Small intestine (tissue), 7 donors: ENCODE results near the gene P4HA2. TPM values are rescaled to one million over a fixed set of nuclear protein-coding genes. Genes with fewer than 3 reads are reported as not detected.

Experiments used
- DNase-seq, 2 donors: peaks; one replicate each; pipeline versions ENCODE4 v3.0.0 to v3.0.0-alpha.2; 2013
- FAIRE-seq: peaks from 2 replicates; lab custom pipeline; 2012; peaks lifted over from hg19 to GRCh38; lab: Jason Lieb, UNC
- H3K27ac ChIP-seq, 3 donors: one replicate each; pipeline ENCODE4 v1.5.1; 2013; ENCODE audit warnings: low read length in 2 of 3, mild to moderate bottlenecking in 2 of 3, control low read depth in 1 of 3, inconsistent platforms in 1 of 3, low read depth in 1 of 3, moderate library complexity in 1 of 3
- H3K27me3 ChIP-seq, 3 donors: one replicate each; pipeline ENCODE4 v1.6.1; 2013; ENCODE audit warnings: low read length in 3 of 3, inconsistent platforms in 1 of 3; ENCODE audit not compliant: control insufficient read depth in 3 of 3, insufficient read depth in 3 of 3
- H3K36me3 ChIP-seq, 3 donors: one replicate each; pipeline ENCODE4 v1.6.1; 2013; ENCODE audit warnings: low read length in 3 of 3, inconsistent platforms in 1 of 3, low read depth in 1 of 3, mild to moderate bottlenecking in 1 of 3, moderate library complexity in 1 of 3; ENCODE audit not compliant: control insufficient read depth in 3 of 3, insufficient read depth in 2 of 3
- H3K4me1 ChIP-seq, 3 donors: one replicate each; pipeline ENCODE4 v1.6.1; 2013; ENCODE audit warnings: low read length in 2 of 3, inconsistent platforms in 1 of 3, low read depth in 1 of 3, mild to moderate bottlenecking in 1 of 3, moderate library complexity in 1 of 3; ENCODE audit not compliant: control insufficient read depth in 3 of 3, insufficient read depth in 2 of 3
- H3K4me3 ChIP-seq, 3 donors: one replicate each; pipeline ENCODE4 v1.5.1; 2013; ENCODE audit warnings: low read length in 3 of 3, control low read depth in 1 of 3, inconsistent platforms in 1 of 3, low read depth in 1 of 3, mild to moderate bottlenecking in 1 of 3, moderate library complexity in 1 of 3
- H3K9me3 ChIP-seq, 2 donors: one replicate each; pipeline ENCODE4 v1.6.1; 2013; ENCODE audit warnings: low read depth in 1 of 2, low read length in 1 of 2; ENCODE audit not compliant: control insufficient read depth in 2 of 2, insufficient read depth in 1 of 2
- WGBS, 3 donors: extraction: QIAGEN DNeasy Blood & Tissue Kit; methylation state at CpG; one replicate each; pipeline ENCODE4 v1.1.7; 2013; 5-methylcytosine and 5-hydroxymethylcytosine counted together
- polyA plus RNA-seq, 4 donors: library from polyadenylated mRNA; stranded (reverse) in 3 of 4; unstranded in 1 of 4; fragments of 200-250 nt in 3 of 4; fragments of 120-200 nt in 1 of 4; gene quantifications; one replicate each; pipeline versions ENCODE4 v1.2.1 to v1.2.3, GENCODE V29; 2013
- donor health status: healthy with polysubstance abuse.
- donor health status: control.
- donor health status: control.
- donor health status: Bipolar disorder and iron deficiency.
- donor health status: healthy.

The P4HA2 gene
- polyA plus RNA-seq, 4 donors: 15.7 to 34.3 (median 22.0) TPM

DNA sequence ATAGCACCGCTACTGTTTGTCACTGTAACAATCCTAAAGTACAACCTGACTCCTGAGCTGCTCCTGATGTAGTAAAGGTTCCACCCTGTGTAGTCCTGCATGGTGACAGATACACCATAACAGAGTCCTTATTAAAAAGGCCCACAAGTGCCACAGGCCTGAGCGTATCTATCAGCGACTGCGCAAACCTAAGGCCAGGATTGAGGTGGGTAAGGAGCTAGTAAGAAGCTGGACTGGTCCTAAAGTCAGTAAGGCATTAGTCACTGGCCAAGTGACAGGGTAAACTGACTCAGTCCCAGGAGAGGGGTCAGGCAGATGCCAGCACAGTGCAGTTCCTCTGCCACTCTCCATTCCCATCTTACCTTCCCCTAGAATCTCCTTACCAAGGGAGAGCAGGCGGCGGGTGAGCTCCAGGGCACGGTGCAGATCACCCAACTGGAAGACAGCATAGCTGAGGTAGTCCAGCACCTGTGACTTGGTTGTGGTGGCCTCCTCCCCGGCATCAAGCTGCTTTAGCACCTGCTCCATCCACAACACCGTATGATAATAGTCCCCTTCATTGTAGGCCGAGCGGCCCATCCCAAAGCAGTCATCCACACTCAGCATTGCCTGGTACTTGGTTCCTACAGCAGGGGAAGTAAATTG lies 17.6 kb downstream of the P4HA2 start:
- FAIRE-seq: no peak
- Histone ChIP-seq H3K27ac (no peak overlapping the region), H3K9me3 (no peaks in the 10 kb centered on the region), H3K4me1 (no peaks in the 10 kb centered on the region), H3K27me3 (no peaks in the 10 kb centered on the region), H3K4me3 (no peak overlapping the region), H3K36me3 (peaks cover 7 to 52% (median 14%) of the 10 kb centered on the region in 3 donors)
- DNase-seq: no peak
- WGBS, 3 donors: 95 to 97% (median 97%) methylated on average over 11 of the region's 11 CpGs

DNA sequence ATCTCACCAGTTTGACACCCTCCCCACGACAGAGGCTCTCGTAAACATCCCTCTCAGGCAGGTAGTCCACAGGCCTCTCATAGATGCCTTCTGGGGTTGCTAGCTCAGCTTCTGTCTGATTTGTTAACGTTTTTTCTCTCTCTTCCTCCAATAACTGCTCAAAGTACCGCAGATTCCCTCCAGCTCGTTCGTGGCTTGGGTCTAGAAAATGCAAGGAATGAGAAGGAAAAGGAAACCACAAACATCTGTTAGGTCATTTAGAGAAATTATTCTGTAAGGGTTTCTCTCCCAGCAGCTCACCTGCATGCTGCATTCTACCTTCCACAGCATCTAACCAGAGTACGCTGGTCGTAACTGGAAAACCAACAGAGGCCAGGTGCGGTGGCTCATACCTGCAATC lies 18.5 kb downstream of the P4HA2 start:
- Histone ChIP-seq H3K27me3 (no peaks in the 10 kb centered on the region), H3K27ac (no peak overlapping the region), H3K9me3 (no peaks in the 10 kb centered on the region), H3K4me1 (no peaks in the 10 kb centered on the region), H3K36me3 (peaks cover 7 to 56% (median 14%) of the 10 kb centered on the region in 3 donors), H3K4me3 (no peak overlapping the region)
- no peak for DNase-seq
- FAIRE-seq: no peak
- 73 to 82% (median 74%) methylated on average over 9 of the region's 9 CpGs for WGBS, 3 donors

DNA sequence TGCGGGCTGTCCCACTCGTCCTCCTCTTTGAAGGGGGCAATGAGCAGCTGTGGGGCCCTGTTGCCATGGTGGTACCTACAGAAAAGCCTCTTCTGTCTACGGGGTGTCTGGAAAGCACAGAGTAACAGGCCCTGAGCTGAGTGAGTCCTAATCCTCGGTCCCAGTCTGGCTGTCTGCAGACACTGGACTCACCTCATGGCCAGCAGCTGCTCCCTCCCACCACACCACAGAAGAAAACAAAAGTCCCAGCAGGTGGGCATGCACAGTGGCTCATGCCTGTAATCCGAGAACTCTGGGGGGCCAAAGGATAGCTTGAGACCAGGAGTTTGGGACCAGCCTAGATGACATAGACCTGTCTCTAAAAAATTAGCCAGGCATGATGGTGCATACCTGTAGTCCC lies 19.9 kb downstream of the P4HA2 start:
- FAIRE-seq (no peak), DNase-seq (no peak)
- H3K9me3 ChIP-seq: no peaks in the 10 kb centered on the region
- no peak overlapping the region for H3K27ac ChIP-seq
- no peaks in the 10 kb centered on the region for H3K27me3 ChIP-seq
- 92 to 96% (median 93%) methylated on average over 5 of the region's 5 CpGs for WGBS, 3 donors
- H3K36me3 ChIP-seq: peaks cover 10 to 55% (median 12%) of the 10 kb centered on the region in 3 donors
- H3K4me1 ChIP-seq: no peaks in the 10 kb centered on the region
- no peak overlapping the region for H3K4me3 ChIP-seq

DNA sequence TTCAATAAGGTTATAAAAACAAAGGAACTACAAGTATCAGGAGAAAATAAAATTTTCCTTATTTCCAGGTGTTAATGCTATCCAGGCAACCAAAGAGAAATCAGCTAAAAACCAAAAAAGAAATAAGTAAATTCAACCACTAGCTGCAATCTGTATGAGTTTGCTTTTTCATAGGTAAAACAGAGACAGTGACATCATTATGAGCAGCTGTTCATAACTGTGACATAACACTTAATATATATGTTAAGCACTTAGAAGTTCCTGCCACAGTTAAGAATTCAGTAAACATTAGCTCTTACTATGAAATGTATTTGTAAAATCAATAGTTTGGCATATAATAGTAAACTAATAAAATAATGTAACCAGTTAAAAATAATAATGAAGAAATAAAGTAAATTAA lies 20.9 kb downstream of the P4HA2 start:
- no peaks in the 10 kb centered on the region for H3K9me3 ChIP-seq
- DNase-seq (no peak), FAIRE-seq (no peak)
- H3K27me3 ChIP-seq: no peaks in the 10 kb centered on the region
- H3K36me3 ChIP-seq: peaks cover 7 to 50% (median 10%) of the 10 kb centered on the region in 3 donors
- H3K4me3 ChIP-seq: no peak overlapping the region
- no peak overlapping the region for H3K27ac ChIP-seq
- no peaks in the 10 kb centered on the region for H3K4me1 ChIP-seq

DNA sequence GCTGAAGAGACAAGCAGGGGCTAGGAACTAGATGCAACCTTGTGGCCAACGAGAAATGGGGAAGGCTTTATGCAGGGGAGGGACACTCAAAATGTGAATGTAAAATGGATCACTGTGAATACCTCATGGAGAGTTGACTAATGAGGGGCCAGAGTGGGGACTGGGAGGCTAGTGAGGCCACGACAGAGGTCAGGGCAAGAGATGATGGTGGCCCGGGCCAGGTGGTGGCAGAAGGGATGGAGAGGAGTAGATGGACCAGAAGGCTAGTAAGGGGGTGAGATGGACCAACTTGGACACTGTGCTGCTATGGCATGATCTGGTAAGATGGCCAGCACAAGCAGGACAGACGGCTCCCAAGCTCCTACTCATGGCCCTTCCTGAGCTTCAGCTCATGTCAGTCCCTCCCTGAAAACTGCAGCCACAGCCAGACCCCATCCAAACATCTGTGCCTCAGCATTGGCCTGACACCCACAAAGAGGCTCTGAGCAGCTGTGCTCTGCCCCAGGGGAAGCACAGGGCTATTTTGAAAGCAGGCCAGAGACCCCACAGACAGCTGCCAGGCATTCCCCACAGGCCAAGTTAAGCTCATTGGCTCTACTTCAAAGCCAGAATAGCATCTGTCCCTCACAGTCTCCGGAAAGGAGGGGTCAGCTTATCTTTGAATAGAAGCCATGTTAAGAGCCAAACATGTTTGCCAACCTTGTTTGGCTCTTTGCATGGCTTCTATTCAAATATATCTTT lies 22.1 kb downstream of the P4HA2 start:
- Histone ChIP-seq H3K36me3 (peaks cover 6 to 45% (median 8%) of the 10 kb centered on the region in 3 donors), H3K4me1 (no peaks in the 10 kb centered on the region), H3K27me3 (no peaks in the 10 kb centered on the region), H3K9me3 (no peaks in the 10 kb centered on the region), H3K4me3 (no peak overlapping the region), H3K27ac (no peak overlapping the region)
- FAIRE-seq (no peak), DNase-seq (no peak)
- WGBS, 3 donors: 69 to 83% (median 82%) methylated on average over 5 of the region's 5 CpGs

DNA sequence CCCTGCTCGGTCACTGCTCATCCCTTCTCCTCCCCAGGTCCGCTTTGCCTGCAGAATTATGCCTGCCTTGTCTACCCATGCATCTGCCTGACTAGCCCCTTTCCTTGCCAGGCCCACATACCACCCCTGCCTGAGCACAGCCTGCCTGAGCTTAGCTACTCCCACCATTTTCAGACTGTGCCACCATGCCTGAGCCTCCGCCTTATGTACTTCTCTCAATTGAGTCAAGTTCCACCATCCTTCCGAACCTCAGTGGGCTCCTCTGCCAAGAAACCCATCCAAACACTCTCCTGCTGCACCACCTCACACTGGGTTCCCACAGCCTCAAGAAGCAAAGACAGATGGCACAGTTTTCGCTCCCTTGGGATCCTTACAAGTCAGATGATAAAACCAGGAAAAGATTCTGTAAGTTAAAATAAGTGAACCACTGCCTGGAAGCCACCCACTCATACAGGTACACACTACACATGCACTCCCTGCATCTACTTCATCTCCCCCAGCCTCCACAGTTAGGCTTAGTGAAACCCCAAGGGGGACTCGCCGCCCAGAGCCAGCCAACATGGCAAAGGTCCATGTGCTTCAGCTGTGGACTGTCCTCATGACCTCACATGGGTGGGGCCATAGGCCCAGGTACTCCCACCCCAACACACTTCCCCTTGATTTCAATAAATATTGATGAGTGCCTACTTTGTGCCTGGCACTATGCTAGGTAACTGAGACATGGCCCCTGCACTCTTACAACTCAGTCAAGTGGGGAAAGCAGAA lies 23.1 kb downstream of the P4HA2 start:
- H3K9me3 ChIP-seq: no peaks in the 10 kb centered on the region
- no peak overlapping the region for H3K27ac ChIP-seq
- H3K4me1 ChIP-seq: no peaks in the 10 kb centered on the region
- 94 to 96% (median 95%) methylated on average over 7 of the region's 7 CpGs for WGBS, 3 donors
- DNase-seq: no peak
- H3K36me3 ChIP-seq: peaks cover 2 to 40% (median 3%) of the 10 kb centered on the region in 3 donors
- H3K27me3 ChIP-seq: no peaks in the 10 kb centered on the region
- no peak overlapping the region for H3K4me3 ChIP-seq
- no peak for FAIRE-seq

DNA sequence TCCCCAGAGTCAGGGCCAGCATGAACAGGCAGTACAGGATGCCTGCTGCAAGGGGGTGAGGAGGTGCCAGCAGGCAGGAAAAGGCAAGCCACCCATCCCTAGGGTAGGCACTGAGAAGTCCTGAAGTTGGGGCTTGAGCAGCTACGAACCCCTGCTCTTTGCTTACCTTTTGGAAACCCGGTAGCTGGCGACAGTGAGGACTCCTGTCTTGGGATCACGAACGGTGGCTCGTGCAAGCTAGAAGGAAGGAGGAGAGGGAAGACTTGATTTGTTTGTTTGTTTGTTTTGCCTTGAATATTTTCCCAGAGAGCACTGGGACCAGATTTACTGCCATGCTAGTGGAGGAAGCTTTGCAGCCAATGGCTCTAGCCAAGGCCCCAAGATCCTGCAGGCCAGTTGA lies 23.7 kb downstream of the P4HA2 start:
- DNase-seq (no peak), FAIRE-seq (no peak)
- 92 to 98% (median 96%) methylated on average over 6 of the region's 6 CpGs for WGBS, 3 donors
- no peaks in the 10 kb centered on the region for H3K9me3 ChIP-seq
- no peaks in the 10 kb centered on the region for H3K4me1 ChIP-seq
- peaks cover 2 to 36% (median 3%) of the 10 kb centered on the region in 3 donors for H3K36me3 ChIP-seq
- H3K27me3 ChIP-seq: no peaks in the 10 kb centered on the region
- no peak overlapping the region for H3K27ac ChIP-seq
- no peak overlapping the region for H3K4me3 ChIP-seq

DNA sequence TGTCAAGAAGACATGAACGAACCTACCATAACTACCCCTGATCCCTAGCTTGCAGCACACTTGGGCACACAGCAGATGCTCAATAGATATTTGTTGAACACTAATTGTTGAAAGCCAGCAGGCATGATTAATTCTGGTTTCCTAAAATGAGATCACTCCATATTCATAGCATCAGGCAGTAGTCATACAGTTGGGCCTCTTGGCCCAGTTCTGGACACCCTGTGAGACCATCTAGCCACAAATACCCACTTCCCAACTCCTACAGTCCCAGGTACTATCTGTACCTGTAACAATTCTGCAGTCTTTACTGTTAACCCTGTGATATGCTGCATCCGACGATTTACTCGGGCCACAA lies 24.2 kb downstream of the P4HA2 start:
- WGBS, 3 donors: 90 to 96% (median 92%) methylated on average over 4 of the region's 4 CpGs
- no peak overlapping the region for H3K27ac ChIP-seq
- no peak overlapping the region for H3K4me3 ChIP-seq
- H3K36me3 ChIP-seq: peaks cover 2 to 37% (median 5%) of the 10 kb centered on the region in 3 donors
- no peak for FAIRE-seq
- no peaks in the 10 kb centered on the region for H3K4me1 ChIP-seq
- no peaks in the 10 kb centered on the region for H3K27me3 ChIP-seq
- no peaks in the 10 kb centered on the region for H3K9me3 ChIP-seq
- no peak for DNase-seq
